ENCODE measurements around the gene CXCL17. TPM values are rescaled to one million over a fixed set of nuclear protein-coding genes. Genes with fewer than 3 reads are reported as not detected.

CXCL17 gene
- total RNA-seq, 2 donors from 2014 or later = 6.3 to 19.2 TPM

DNA sequence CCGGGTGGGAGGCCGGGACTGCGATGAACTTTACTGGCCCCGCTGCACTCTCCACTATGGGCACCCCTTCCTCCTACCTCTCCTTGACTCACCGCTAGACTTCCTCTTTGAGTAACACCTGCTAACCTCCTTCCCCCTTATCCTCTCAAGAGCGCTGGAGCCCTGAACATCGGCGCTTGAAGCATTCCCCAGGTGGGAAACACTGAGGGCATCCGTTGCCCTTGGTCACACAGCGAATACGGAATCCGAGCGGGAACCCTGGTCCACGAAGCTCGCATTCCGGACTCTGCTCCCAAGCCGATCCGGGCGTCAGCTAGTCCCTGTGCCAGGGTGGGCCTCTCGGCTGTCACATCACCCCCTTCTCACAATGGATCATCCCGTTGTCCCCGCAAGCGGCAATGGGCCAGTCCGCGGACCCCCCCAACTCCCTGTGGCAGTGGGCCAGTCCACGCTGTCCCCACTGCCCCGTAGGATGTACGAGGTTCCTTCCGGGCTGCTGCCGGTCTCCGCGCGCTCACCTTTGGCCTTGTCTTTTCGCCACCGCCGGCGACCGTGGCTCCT lies 19.8 kb downstream of the CXCL17 start:
- H3K27me3 ChIP-seq = no peaks in the 10 kb centered on the region
- peaks cover 37% of the 10 kb centered on the region for H3K4me1 ChIP-seq
- no peaks in the 10 kb centered on the region for H3K9me3 ChIP-seq
- no peaks in the 10 kb centered on the region for H3K36me3 ChIP-seq (replicated peaks in 1 of 2; ENCODE audit: insufficient read depth in 1 of 2, low read depth in 2 of 2)
- DNase-seq = peak in 1 of 4 donors; percentile 23
- intact Hi-C loops (cut with DNase I) = no loop called here
- TF ChIP-seq POLR2A (IDR thresholded peaks at IDR 0.05) = no peak
- TF ChIP-seq, protein P1, sequence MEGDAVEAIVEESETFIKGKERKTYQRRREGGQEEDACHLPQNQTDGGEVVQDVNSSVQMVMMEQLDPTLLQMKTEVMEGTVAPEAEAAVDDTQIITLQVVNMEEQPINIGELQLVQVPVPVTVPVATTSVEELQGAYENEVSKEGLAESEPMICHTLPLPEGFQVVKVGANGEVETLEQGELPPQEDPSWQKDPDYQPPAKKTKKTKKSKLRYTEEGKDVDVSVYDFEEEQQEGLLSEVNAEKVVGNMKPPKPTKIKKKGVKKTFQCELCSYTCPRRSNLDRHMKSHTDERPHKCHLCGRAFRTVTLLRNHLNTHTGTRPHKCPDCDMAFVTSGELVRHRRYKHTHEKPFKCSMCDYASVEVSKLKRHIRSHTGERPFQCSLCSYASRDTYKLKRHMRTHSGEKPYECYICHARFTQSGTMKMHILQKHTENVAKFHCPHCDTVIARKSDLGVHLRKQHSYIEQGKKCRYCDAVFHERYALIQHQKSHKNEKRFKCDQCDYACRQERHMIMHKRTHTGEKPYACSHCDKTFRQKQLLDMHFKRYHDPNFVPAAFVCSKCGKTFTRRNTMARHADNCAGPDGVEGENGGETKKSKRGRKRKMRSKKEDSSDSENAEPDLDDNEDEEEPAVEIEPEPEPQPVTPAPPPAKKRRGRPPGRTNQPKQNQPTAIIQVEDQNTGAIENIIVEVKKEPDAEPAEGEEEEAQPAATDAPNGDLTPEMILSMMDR (IDR thresholded peaks at IDR 0.05) = no peak
- H3K27ac ChIP-seq = peak overlapping the region; percentile 10 to 71 (median 67)
- WGBS, 2 donors = 21 to 68% methylated on average over 4 to 38 of the region's 38 CpGs
- H3K4me3 ChIP-seq = peak overlapping the region in 1 of 2 donors; percentile 3
- peak; percentile 26 for ATAC-seq

DNA sequence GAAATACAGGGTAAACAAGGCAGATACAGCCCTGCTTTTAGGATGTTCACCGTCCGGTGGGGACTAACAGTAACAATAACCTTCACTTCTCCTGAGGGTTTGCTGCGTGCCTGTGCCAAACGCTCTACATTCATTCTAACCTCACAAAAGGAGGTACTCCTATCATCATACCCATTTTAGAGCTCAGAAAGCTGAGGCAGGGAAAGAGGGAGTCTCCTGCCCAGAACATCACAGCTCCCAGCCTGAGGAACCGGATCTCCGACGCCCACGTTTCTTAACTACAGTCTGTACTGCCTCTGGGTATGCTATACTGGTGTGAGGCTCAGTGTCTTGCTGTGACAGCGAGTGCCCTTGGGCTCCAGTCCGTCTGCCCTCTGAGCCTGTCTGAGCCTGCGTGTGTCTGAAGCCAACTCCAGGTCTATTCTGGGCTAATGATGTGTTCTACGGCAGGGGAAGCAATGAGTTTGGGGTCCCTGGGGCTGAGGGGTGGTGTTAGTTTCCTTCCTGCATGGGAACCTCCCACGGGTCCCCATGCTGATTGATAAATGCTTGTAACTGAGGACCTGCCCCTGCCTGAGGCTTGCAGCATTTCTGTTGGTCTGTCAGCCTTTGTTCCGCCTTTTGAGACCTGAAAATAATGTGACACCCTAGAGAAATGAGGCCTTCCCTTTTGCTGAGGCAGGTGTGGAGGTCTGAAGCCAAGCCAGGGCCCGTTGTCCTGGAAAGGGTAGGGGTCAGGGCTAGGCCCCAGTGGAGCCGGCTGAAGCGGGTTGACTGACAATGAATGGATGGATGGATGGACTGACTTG lies 20.4 kb downstream of the CXCL17 start:
- intact Hi-C loops (cut with DNase I) = no loop called here
- H3K27me3 ChIP-seq = no peaks in the 10 kb centered on the region
- TF ChIP-seq, protein P1 (IDR thresholded peaks at IDR 0.05) = no peak
- no peak for TF ChIP-seq POLR2A (IDR thresholded peaks at IDR 0.05)
- H3K27ac ChIP-seq = peak overlapping the region in 3 of 4 donors; percentile 64 to 71 (median 70)
- no peaks in the 10 kb centered on the region for H3K9me3 ChIP-seq
- ATAC-seq (no peak), DNase-seq (no peak)
- no peak overlapping the region for H3K4me3 ChIP-seq
- no peaks in the 10 kb centered on the region for H3K36me3 ChIP-seq (replicated peaks in 1 of 2; ENCODE audit: insufficient read depth in 1 of 2, low read depth in 2 of 2)
- H3K4me1 ChIP-seq = peaks cover 37% of the 10 kb centered on the region
- WGBS, 2 donors = 59 to 63% methylated on average over 12 to 17 of the region's 17 CpGs

DNA sequence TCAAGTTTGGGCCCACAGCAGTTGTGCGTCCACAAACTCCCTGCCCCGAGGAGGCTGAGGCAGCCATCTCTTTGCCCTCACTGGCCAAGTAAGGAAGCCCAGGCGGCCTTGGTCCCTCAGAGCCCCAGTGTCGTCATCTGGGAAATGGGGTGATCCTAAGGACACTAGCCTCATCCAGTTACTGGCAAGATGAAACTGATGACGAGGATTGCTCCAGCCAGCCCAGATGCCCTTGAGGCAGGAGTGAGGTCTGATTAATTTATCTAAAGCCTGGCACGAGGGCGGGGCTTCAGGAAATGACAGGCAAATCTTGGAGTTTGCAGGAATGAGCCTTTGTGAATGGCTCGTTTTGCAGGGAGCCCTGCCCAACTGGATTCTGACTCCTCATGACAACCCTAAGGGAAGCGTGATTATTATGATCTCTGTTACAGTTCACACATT lies 21.1 kb downstream of the CXCL17 start:
- Histone ChIP-seq H3K9me3 (no peaks in the 10 kb centered on the region), H3K27me3 (no peaks in the 10 kb centered on the region), H3K4me3 (no peak overlapping the region), H3K36me3 (replicated peaks in 1 of 2; ENCODE audit: insufficient read depth in 1 of 2, low read depth in 2 of 2) (no peaks in the 10 kb centered on the region), H3K4me1 (peaks cover 37% of the 10 kb centered on the region), H3K27ac (peak overlapping the region in 3 of 4 donors; percentile 64 to 71 (median 70))
- TF ChIP-seq, protein P1 (IDR thresholded peaks at IDR 0.05) = no peak
- no peak for TF ChIP-seq POLR2A (IDR thresholded peaks at IDR 0.05)
- peak; percentile 56 to 78 (median 68) for DNase-seq
- intact Hi-C loops (cut with DNase I) = no loop called here
- peak; percentile 42 for ATAC-seq
- 43 to 46% methylated on average over 5 to 9 of the region's 9 CpGs for WGBS, 2 donors

DNA sequence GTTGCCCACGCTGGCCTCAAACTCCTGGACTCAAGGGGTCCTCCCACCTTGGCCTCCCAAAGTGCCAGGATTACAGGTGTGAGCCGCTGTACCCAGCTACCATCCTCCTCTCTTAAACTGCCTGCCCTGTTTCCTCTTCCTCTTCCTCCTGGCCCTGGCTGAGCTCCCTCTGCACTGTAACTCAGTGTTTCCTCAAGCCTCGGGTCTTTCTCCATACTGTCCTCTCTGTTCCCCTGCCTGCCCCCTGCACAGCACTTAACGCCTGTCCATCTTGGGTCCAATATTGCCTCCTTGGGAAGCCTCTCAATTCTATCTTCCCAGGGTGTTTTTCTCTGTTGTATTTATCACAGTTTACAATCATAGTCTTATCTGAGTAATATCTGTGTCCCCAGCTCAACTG lies 21.6 kb downstream of the CXCL17 start:
- Histone ChIP-seq H3K4me1 (peaks cover 37% of the 10 kb centered on the region), H3K9me3 (no peaks in the 10 kb centered on the region), H3K36me3 (replicated peaks in 1 of 2; ENCODE audit: insufficient read depth in 1 of 2, low read depth in 2 of 2) (no peaks in the 10 kb centered on the region), H3K4me3 (no peak overlapping the region), H3K27me3 (no peaks in the 10 kb centered on the region), H3K27ac (peak overlapping the region in 3 of 4 donors; percentile 64 to 71 (median 70))
- intact Hi-C loops (cut with DNase I) = no loop called here
- ATAC-seq = no peak
- TF ChIP-seq, protein P1 (IDR thresholded peaks at IDR 0.05) = no peak
- TF ChIP-seq POLR2A (IDR thresholded peaks at IDR 0.05) = no peak
- peak in 1 of 4 donors; percentile 1 for DNase-seq
- WGBS, 2 donors = 76 to 77% methylated on average over 4 of the region's 4 CpGs
